Placental epithelial cell (primary cell): ENCODE data around the gene LCN12. TPM values are rescaled to one million over a fixed set of nuclear protein-coding genes. Genes with fewer than 3 reads are reported as not detected.

Source experiments
- total RNA-seq: library from RNA; depleted of rRNA; stranded (reverse); fragments of >200 nt; gene quantifications from 2 replicates; pipeline ENCODE4 v1.2.3, GENCODE V29; 2012

Gene LCN12
- total RNA-seq = 1.1 TPM in 1 of 2 replicates, not detected in the other

GRCh38 chr9:136951541-136952320 is at the start of gene LCN12:
Gene LCN12 (plus strand): TSS chr9:136952273. CDS start chr9:136952328, 55 bp downstream.

GRCh38 chr9:136944519-136945332 is 7.3 kb upstream of the LCN12 start, which contains the start of the genes C8G and FBXW5:
Gene C8G (plus strand): TSS chr9:136945243. CDS start chr9:136945321, 78 bp downstream.
Gene FBXW5 (minus strand): TSS chr9:136944738. CDS start chr9:136944083, 655 bp downstream.

GRCh38 chr9:136977223-136977622 is 25.1 kb downstream of the LCN12 start, which contains the start of gene PTGDS:
Gene PTGDS (plus strand): TSS chr9:136977504. CDS start chr9:136977579, 75 bp downstream.

GRCh38 chr9:136982232-136983051 is 30.4 kb downstream of the LCN12 start, which contains the start of gene LCNL1:
Gene LCNL1 (plus strand): TSS chr9:136982993. CDS start chr9:136983587, 594 bp downstream.

GRCh38 chr9:136991993-136992818 is 40.1 kb downstream of the LCN12 start, which contains the start of gene PAXX:
Gene PAXX (plus strand): TSS chr9:136992422. CDS start chr9:136992444, 22 bp downstream.

GRCh38 chr9:136996361-136997292 is 44.6 kb downstream of the LCN12 start, which contains the start of gene CLIC3:
Gene CLIC3 (minus strand): TSS chr9:136996568. CDS start chr9:136996543, 25 bp downstream.

Other genes starting within 250 kb of the LCN12 start
- 0.39 TPM in 1 of 2 replicates, not detected in the other for gene DIPK1B, start 239.7 kb upstream of the LCN12 start, total RNA-seq
- gene LCN10, start 209.3 kb upstream of the LCN12 start, total RNA-seq = not detected in 2 replicates
- not detected in 2 replicates for gene LCN6, start 203.7 kb upstream of the LCN12 start, total RNA-seq
- gene LCN8, start 194.0 kb upstream of the LCN12 start, total RNA-seq = not detected in 2 replicates
- gene LCN15, start 187.8 kb upstream of the LCN12 start, total RNA-seq = not detected in 2 replicates
- gene TMEM141, start 160.9 kb upstream of the LCN12 start, total RNA-seq = 52.9 and 53.0 TPM in 2 replicates
- gene CCDC183, start 155.9 kb upstream of the LCN12 start, total RNA-seq = 0.33 and 0.39 TPM in 2 replicates
- gene RABL6, start 144.3 kb upstream of the LCN12 start, total RNA-seq = 47.9 and 75.5 TPM in 2 replicates
- 0.76 and 1.2 TPM in 2 replicates for gene AJM1, start 109.8 kb upstream of the LCN12 start, total RNA-seq
- 100 and 144 TPM in 2 replicates for gene PHPT1, start 102.9 kb upstream of the LCN12 start, total RNA-seq
- gene MAMDC4, start 99.9 kb upstream of the LCN12 start, total RNA-seq = 3.0 and 3.5 TPM in 2 replicates
- 175 and 192 TPM in 2 replicates for gene EDF1, start 86.0 kb upstream of the LCN12 start, total RNA-seq
- gene TRAF2, start 65.8 kb upstream of the LCN12 start, total RNA-seq = 8.4 and 13.7 TPM in 2 replicates
- gene FBXW5, start 7.5 kb upstream of the LCN12 start, total RNA-seq = 112 and 219 TPM in 2 replicates
- 0.98 and 3.9 TPM in 2 replicates for gene C8G, start 7.0 kb upstream of the LCN12 start, total RNA-seq
- 0.76 and 2.0 TPM in 2 replicates for gene PTGDS, start 25.2 kb downstream of the LCN12 start, total RNA-seq
- gene LCNL1, start 30.7 kb downstream of the LCN12 start, total RNA-seq = not detected in 2 replicates
- gene PAXX, start 40.1 kb downstream of the LCN12 start, total RNA-seq = 11.0 and 16.8 TPM in 2 replicates
- 328 and 397 TPM in 2 replicates for gene CLIC3, start 44.3 kb downstream of the LCN12 start, total RNA-seq
- 11.6 and 15.3 TPM in 2 replicates for gene ABCA2, start 76.0 kb downstream of the LCN12 start, total RNA-seq
- not detected in 2 replicates for gene FUT7, start 79.8 kb downstream of the LCN12 start, total RNA-seq
- under 0.01 and 0.22 TPM in 2 replicates for gene NPDC1, start 93.9 kb downstream of the LCN12 start, total RNA-seq
- gene ENTPD2, start 101.8 kb downstream of the LCN12 start, total RNA-seq = 0.11 TPM in 1 of 2 replicates, not detected in the other
- gene SAPCD2, start 118.3 kb downstream of the LCN12 start, total RNA-seq = 2.4 and 5.4 TPM in 2 replicates
- 12.6 and 15.5 TPM in 2 replicates for gene UAP1L1, start 125.2 kb downstream of the LCN12 start, total RNA-seq
- gene MAN1B1, start 134.7 kb downstream of the LCN12 start, total RNA-seq = 70.3 and 93.4 TPM in 2 replicates
- 52.1 and 108 TPM in 2 replicates for gene DPP7, start 162.5 kb downstream of the LCN12 start, total RNA-seq
- gene GRIN1, start 186.9 kb downstream of the LCN12 start, total RNA-seq = under 0.01 TPM in 1 of 2 replicates, not detected in the other
- gene LRRC26, start 217.8 kb downstream of the LCN12 start, total RNA-seq = not detected in 2 replicates
- not detected in 2 replicates for gene TMEM210, start 219.8 kb downstream of the LCN12 start, total RNA-seq
- 28.3 and 48.3 TPM in 2 replicates for gene ANAPC2, start 236.3 kb downstream of the LCN12 start, total RNA-seq
- 72.2 and 73.2 TPM in 2 replicates for gene SSNA1, start 236.4 kb downstream of the LCN12 start, total RNA-seq
- gene TPRN, start 248.5 kb downstream of the LCN12 start, total RNA-seq = 8.4 and 12.2 TPM in 2 replicates